ENCODE data around the gene PMPCB.
"Not testable (repeated sequence)": the region's sequence is repeated elsewhere in the genome, so short reads cannot be mapped to it uniquely, and the experiment has no call there.

- TF ChIP-seq CTCF, POLR2A (IDR thresholded peaks at IDR 0.05): not testable (repeated sequence)
Observed at GRCh38 chr7:103264054-103264453, 33.2 kb upstream of the PMPCB start.
